ENCODE results near the gene GPS1.

GPS1 gene

DNA sequence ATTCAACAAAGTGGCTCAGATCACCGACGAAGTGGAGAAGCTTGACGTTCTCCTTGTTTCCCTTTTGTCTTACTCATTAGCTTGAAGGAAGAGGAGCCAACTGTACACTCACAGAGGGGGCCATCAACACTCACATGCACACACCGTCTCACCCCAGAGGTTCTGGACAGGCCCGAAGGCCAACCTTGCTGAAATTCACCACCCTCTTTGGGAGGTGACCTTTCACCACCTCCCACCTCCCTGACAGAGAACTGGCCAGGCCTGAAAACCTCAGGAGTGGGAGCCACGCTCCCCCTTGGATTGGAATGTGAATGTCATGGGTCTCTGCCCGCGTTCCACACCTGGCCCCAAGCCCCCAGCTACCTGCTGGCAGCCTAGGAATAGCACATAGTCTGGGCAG, 16.2 kb upstream of the GPS1 start:
- Histone ChIP-seq H3K79me2 (ENCODE audit: control insufficient read depth, low read length) (peaks cover 12% of the 10 kb centered on the region), H3F3A (ENCODE audit: control insufficient read depth, insufficient read depth) (peaks cover 9% of the 10 kb centered on the region), H3K4me1 (ENCODE audit: control insufficient read depth, low read length) (peaks cover 35% of the 10 kb centered on the region), H3K9me3 (ENCODE audit: control insufficient read depth, insufficient read depth, low read length) (no peaks in the 10 kb centered on the region), H3K4me3 (ENCODE audit: low read length) (no peak overlapping the region), H3K27ac (ENCODE audit: low read depth, low read length) (no peak overlapping the region), H3K27me3 (ENCODE audit: control insufficient read depth, low read length) (no peaks in the 10 kb centered on the region), H3K9me2 (replicated peaks; ENCODE audit: control insufficient read depth, low read length) (no peaks in the 10 kb centered on the region), H3K4me2 (ENCODE audit: low read length) (peak overlapping the region; percentile 99; the same call in 1 of the 2 replicates), H4K20me1 (ENCODE audit: control insufficient read depth, insufficient read depth, low read depth, low read length) (peaks cover 5% of the 10 kb centered on the region), H3K36me3 (ENCODE audit: control insufficient read depth, low read length) (peaks cover 21% of the 10 kb centered on the region)
- no peak for TF ChIP-seq EZH2phosphoT487 (IDR thresholded peaks at IDR 0.05; ENCODE audit: borderline replicate concordance, low read length)
- TF ChIP-seq, protein P1, sequence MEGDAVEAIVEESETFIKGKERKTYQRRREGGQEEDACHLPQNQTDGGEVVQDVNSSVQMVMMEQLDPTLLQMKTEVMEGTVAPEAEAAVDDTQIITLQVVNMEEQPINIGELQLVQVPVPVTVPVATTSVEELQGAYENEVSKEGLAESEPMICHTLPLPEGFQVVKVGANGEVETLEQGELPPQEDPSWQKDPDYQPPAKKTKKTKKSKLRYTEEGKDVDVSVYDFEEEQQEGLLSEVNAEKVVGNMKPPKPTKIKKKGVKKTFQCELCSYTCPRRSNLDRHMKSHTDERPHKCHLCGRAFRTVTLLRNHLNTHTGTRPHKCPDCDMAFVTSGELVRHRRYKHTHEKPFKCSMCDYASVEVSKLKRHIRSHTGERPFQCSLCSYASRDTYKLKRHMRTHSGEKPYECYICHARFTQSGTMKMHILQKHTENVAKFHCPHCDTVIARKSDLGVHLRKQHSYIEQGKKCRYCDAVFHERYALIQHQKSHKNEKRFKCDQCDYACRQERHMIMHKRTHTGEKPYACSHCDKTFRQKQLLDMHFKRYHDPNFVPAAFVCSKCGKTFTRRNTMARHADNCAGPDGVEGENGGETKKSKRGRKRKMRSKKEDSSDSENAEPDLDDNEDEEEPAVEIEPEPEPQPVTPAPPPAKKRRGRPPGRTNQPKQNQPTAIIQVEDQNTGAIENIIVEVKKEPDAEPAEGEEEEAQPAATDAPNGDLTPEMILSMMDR (IDR thresholded peaks at IDR 0.05; ENCODE audit: low read depth, low read length, poor library complexity, severe bottlenecking): no peak

- peaks cover 12% of the 10 kb centered on the region for H3K79me2 ChIP-seq (ENCODE audit: control insufficient read depth, low read length)
- H3K9me2 ChIP-seq (replicated peaks; ENCODE audit: control insufficient read depth, low read length): no peaks in the 10 kb centered on the region
- H3K4me2 ChIP-seq (ENCODE audit: low read length): peak overlapping the region; percentile 99
- peaks cover 5% of the 10 kb centered on the region for H4K20me1 ChIP-seq (ENCODE audit: control insufficient read depth, insufficient read depth, low read depth, low read length)
- no peaks in the 10 kb centered on the region for H3K27me3 ChIP-seq (ENCODE audit: control insufficient read depth, low read length)
- TF ChIP-seq EZH2phosphoT487 (IDR thresholded peaks at IDR 0.05; ENCODE audit: borderline replicate concordance, low read length): no peak
- TF ChIP-seq, protein P1 (IDR thresholded peaks at IDR 0.05; ENCODE audit: low read depth, low read length, poor library complexity, severe bottlenecking): no peak
- no peak overlapping the region for H3K27ac ChIP-seq (ENCODE audit: low read depth, low read length)
- peak overlapping the region; percentile 96 for H3K4me3 ChIP-seq (ENCODE audit: low read length)
- H3K36me3 ChIP-seq (ENCODE audit: control insufficient read depth, low read length): peaks cover 21% of the 10 kb centered on the region
- peaks cover 30% of the 10 kb centered on the region for H3K4me1 ChIP-seq (ENCODE audit: control insufficient read depth, low read length)
- H3K9me3 ChIP-seq (ENCODE audit: control insufficient read depth, insufficient read depth, low read length): no peaks in the 10 kb centered on the region
- H3F3A ChIP-seq (ENCODE audit: control insufficient read depth, insufficient read depth): peaks cover 9% of the 10 kb centered on the region
Measured at GRCh38 chr17:82035956-82036633, 15.6 kb upstream of the GPS1 start.

DNA sequence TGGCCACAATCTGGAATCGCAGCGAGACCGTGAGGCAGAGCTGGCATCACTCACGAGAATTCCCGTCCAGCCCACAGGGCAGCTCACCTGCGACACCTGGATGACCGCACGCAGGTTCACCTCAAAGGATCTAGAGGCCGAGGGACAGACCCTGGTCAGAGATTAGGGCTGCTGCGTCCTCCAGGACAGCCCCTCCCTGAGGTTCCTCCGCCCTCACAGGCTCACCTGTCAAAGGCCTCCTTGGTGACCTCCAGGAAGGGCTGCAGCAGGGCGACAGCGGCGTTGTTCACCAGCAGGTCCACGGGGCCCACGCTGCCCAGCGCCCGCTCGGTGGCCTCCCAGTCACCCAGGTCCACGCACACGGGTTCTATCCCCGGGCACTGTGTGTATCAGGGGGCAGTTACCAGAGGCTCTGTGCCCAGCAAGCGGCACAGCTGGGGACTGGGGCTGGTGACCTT, 15.0 kb upstream of the GPS1 start:
- H4K20me1 ChIP-seq (ENCODE audit: control insufficient read depth, insufficient read depth, low read depth, low read length): peaks cover 5% of the 10 kb centered on the region
- peaks cover 12% of the 10 kb centered on the region for H3K79me2 ChIP-seq (ENCODE audit: control insufficient read depth, low read length)
- H3K4me3 ChIP-seq (ENCODE audit: low read length): peak overlapping the region; percentile 96
- no peaks in the 10 kb centered on the region for H3K27me3 ChIP-seq (ENCODE audit: control insufficient read depth, low read length)
- H3F3A ChIP-seq (ENCODE audit: control insufficient read depth, insufficient read depth): peaks cover 9% of the 10 kb centered on the region
- TF ChIP-seq, protein P1 (IDR thresholded peaks at IDR 0.05; ENCODE audit: low read depth, low read length, poor library complexity, severe bottlenecking): no peak
- no peak for TF ChIP-seq EZH2phosphoT487 (IDR thresholded peaks at IDR 0.05; ENCODE audit: borderline replicate concordance, low read length)
- no peaks in the 10 kb centered on the region for H3K9me2 ChIP-seq (replicated peaks; ENCODE audit: control insufficient read depth, low read length)
- no peaks in the 10 kb centered on the region for H3K9me3 ChIP-seq (ENCODE audit: control insufficient read depth, insufficient read depth, low read length)
- H3K27ac ChIP-seq (ENCODE audit: low read depth, low read length): no peak overlapping the region
- peaks cover 21% of the 10 kb centered on the region for H3K36me3 ChIP-seq (ENCODE audit: control insufficient read depth, low read length)
- peak overlapping the region; percentile 99 for H3K4me2 ChIP-seq (ENCODE audit: low read length)
- H3K4me1 ChIP-seq (ENCODE audit: control insufficient read depth, low read length): peaks cover 28% of the 10 kb centered on the region

Measured in DOHH2 (cell line).